ACHN (cell line): ENCODE data around the gene GALNT13.

Experiments
- DNase-seq: peaks from one replicate; pipeline ENCODE4 v3.0.0-alpha.2; 2015
- in situ Hi-C: cut with HindIII; loops from 2 replicates; pipeline ENCODE4 v1.10.0; 2017; ENCODE audit warnings: low sequenced_read_pairs, low pct_ligation_motif_present, low pct_unique_long_range_greater_than_20kb

The GALNT13 gene

GRCh38 chr2:154350911-154351310, 479.2 kb downstream of the GALNT13 start:
- DNase-seq, result no peak
- in situ Hi-C loops, result no loop called here

DNA sequence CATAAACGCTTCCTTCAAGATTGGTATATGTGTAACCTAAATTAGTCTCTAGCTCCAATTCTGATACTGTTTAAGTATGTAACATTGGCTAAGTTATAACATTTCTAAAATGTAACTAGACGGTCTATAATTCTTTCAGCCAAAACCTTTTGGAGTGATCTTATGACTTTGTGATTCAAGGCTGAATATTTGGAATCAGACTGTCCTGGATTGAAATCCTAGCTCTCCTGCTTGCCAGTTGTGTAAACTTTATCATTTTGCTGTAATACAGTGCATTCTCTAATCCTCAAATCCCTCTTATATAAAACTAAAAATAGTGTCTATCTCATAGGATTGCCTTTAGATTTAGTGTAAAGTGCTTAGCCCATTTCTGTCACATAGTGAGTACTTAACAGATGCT, 489.6 kb downstream of the GALNT13 start:
- DNase-seq, result no peak
- in situ Hi-C loops, result no loop called here

DNA sequence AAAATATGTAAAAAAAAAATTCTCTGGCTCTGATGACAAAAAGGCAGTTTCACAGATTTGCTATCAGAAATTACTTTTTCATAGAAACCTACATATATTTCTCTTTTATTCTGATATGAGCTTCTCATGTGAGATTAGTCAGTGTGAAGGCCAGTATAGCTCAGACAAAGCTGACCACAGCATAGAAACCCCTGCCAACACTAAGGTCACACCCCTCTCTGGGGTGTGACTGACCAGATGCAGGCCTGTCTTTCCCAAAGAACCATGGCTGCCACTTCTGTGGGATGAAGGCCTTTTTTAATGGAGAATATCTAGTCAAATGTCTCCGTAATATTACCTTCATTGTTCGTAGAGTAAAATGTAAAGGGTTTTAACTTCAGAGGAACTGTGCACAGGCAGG, 496.4 kb downstream of the GALNT13 start:
- in situ Hi-C loops, result no loop called here
- DNase-seq, result no peak

DNA sequence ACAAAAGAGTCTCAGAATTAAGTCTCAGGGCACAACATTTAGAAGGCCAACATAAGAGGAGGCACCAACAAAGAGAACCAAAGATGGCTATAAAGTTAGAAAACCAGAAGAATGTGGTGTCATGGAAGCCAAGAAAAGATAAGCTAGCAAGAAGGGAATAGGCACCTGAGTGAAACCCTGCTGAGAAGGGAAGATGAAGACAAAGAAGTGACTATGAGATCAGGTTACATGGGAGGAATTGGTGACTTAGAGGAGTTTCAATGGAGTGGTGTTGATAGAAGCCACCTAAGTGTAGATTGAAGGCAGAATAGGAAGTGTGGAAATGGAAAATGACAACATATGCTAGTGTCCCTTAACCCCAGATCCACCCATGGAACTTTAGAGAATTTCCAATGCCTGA, 499.2 kb downstream of the GALNT13 start:
- no peak for DNase-seq
- in situ Hi-C loops, result no loop called here

GRCh38 chr2:154374416-154374815, 502.7 kb downstream of the GALNT13 start:
- DNase-seq, result no peak
- in situ Hi-C loops, result no loop called here

GRCh38 chr2:154375579-154375931, 503.8 kb downstream of the GALNT13 start:
- in situ Hi-C loops, result no loop called here
- peak; percentile 60 for DNase-seq

- DNase-seq, result no peak
- in situ Hi-C loops, result no loop called here
These were observed 510.4 kb downstream of the GALNT13 start for GRCh38 chr2:154381931-154382794.

GRCh38 chr2:154386186-154386585, 514.5 kb downstream of the GALNT13 start:
- no peak for DNase-seq
- in situ Hi-C loops, result no loop called here

GRCh38 chr2:154391051-154391450, 519.3 kb downstream of the GALNT13 start:
- no peak for DNase-seq
- in situ Hi-C loops, result no loop called here

- in situ Hi-C loops, result no loop called here
These were observed 520.5 kb downstream of the GALNT13 start for GRCh38 chr2:154392256-154392655.

GRCh38 chr2:154394600-154394999, 522.9 kb downstream of the GALNT13 start:
- in situ Hi-C loops, result no loop called here
- DNase-seq, result no peak

More at GRCh38 chr2:154392256-154392655, 520.5 kb downstream of the GALNT13 start:
- no peak for DNase-seq

DNA sequence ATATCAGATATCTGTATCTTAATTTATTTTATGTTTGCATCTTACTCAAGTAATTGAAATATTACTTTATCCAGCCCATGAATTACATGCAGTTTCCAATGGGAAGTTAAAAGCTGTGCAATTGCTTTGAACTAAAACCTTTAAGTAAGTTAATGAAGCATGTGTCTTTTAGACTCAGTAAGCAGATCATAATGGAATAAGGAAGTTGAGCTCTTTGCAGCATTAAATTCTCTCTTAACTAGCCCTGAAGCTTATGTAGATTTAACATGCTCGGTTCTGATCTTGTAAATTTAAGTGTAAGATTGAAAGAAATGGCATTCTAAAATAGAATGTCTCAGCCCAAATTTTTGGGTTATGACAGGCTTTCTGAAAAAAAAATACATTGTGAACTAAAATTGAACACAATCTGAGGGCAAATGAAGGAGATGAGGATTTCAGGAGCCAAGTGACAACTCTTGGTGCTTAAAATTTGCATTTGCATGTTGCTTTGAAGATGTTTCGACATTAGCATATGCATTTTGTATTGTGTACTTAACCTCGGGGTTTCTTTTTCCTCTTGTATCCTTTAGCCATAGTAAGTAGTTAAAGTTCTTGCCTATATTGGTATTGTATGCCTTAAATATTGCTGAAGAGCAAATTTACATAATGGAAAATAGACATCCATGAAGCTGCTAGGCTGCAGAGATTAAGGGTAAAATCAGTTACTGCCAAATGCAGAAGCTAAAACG, 529.0 kb downstream of the GALNT13 start:
- in situ Hi-C loops, result no loop called here
- no peak for DNase-seq

GRCh38 chr2:154402213-154402612, 530.5 kb downstream of the GALNT13 start:
- in situ Hi-C loops, result no loop called here
- peak; percentile 60 for DNase-seq

DNA sequence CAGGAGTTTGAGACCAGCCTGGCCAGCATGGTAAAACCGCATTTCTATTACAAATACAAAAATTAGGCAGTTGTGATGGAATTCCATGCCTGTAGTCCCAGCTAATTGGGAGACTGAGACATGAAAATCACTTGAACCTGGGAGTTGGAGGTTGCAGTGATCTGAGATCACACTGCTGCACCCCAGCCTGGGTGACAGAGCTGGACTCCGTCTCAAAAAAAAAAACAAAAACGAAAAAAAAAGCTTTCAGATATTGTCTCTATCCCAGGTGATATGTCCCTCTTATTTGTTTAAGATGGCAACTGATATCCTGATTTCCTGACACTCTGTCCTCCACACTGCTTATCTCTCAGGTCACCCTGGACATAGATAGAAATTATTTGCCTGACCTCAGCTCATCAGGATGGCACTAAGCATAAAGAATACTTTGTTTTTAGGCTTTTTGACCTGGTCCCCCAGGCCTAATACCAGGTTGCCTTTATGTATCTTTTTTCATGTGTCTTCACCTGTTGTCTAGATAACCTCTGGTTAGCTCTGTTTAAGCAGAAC, 531.6 kb downstream of the GALNT13 start:
- no peak for DNase-seq
- in situ Hi-C loops, result no loop called here

- in situ Hi-C loops, result no loop called here
- DNase-seq, result no peak
These were observed 537.1 kb downstream of the GALNT13 start for GRCh38 chr2:154408786-154409185.

- in situ Hi-C loops, result no loop called here
These were observed 550.5 kb downstream of the GALNT13 start for GRCh38 chr2:154422251-154422650.

DNA sequence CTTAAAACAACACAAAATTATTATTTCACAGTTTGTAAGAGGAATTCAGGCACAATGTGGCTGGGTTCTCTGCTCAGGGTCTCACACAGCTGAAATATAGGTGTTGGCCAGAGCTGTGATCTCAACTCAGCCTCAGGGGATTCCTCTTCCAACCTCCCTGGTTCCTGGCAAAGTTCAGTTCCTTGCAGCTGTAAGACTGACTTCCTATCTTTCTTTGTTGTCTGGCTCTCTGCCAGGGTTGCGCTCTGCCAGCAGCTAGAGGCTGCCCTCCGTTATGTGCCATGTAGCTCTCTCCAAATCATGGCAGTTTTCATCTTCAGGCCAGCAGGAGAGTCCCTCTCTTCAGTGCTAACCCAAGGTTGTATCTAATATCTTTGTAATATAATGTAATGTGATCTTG, 554.3 kb downstream of the GALNT13 start:
- in situ Hi-C loops, result no loop called here
- no peak for DNase-seq

More at GRCh38 chr2:154422251-154422650, 550.5 kb downstream of the GALNT13 start:
- no peak for DNase-seq

DNA sequence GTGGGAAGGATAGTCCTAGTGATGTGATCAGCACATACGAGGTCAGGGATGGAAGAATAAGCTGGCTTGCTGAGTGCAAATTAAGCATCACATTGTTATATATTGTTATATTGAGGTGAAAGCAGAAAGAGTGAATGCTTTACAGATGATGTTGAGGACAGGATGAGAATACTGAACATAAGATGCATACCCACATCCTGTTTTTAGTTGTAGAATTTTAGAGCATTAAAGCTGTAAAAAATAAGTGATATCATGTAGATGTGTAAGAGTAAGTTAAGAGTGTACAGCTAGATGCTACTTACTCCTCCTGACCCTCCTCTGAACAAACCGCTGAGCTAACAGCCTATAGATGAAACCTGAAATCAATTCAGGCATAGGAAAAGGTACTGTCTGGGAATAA, 555.7 kb downstream of the GALNT13 start:
- DNase-seq, result no peak
- in situ Hi-C loops, result no loop called here

GRCh38 chr2:154428022-154428421, 556.3 kb downstream of the GALNT13 start:
- DNase-seq, result no peak
- in situ Hi-C loops, result no loop called here

DNA sequence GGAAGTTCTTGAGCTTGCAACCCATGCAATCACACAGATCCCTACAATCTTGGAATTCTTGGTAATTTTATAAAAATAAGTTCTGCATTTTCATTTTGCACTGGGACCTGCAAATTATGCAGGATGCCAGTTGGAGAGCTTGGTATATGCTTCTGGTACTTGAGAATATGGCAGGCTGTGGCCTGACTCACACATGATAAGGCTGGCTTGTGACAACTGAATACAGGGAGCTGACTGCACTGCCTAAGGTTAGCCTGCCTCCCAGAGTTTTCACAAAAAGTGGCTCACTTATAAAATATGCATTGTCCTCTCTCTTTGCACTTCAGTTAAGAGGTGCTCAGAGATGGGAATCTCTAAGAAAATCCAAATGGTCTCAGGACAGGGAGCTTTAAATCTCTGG, 561.3 kb downstream of the GALNT13 start:
- in situ Hi-C loops, result no loop called here
- DNase-seq, result no peak
